Bronchial epithelial cell (primary cell): ENCODE measurements around the gene ZNF710. TPM values are rescaled to one million over a fixed set of nuclear protein-coding genes. Genes with fewer than 3 reads are reported as not detected.

ENCODE experiments used
- DNase-seq: peaks from one replicate; pipeline ENCODE4 v3.0.0-alpha.2; 2010; ENCODE audit warnings: low read depth
- FAIRE-seq: peaks from 2 replicates; lab custom pipeline; 2011; peaks lifted over from hg19 to GRCh38; lab: Jason Lieb, UNC
- H3K27me3 ChIP-seq: 2 replicates; pipeline ENCODE4 v1.5.1; 2011; ENCODE audit warnings: low read length; ENCODE audit not compliant: control insufficient read depth, insufficient read depth
- H3K36me3 ChIP-seq: 2 replicates; pipeline ENCODE4 v1.5.1; 2011; ENCODE audit warnings: low read length; ENCODE audit not compliant: control insufficient read depth, insufficient read depth
- H3K4me3 ChIP-seq: 2 replicates; pipeline ENCODE4 v1.5.1; 2011; ENCODE audit warnings: mild to moderate bottlenecking, low read depth, low read length, control low read depth
- CTCF ChIP-seq: IDR thresholded peaks from 2 replicates; pipeline ENCODE4 v1.5.1; 2011; ENCODE audit warnings: mild to moderate bottlenecking, moderate library complexity, low read length, control low read depth, inconsistent platforms; ENCODE audit not compliant: insufficient read depth, severe bottlenecking
- total RNA-seq: library from RNA; depleted of rRNA; stranded (reverse); fragments of >200 nt; gene quantifications from 2 replicates; pipeline ENCODE4 v1.2.1, GENCODE V29; 2014

ZNF710 gene
- total RNA-seq, 1 donor from 2014 or later, result 7.6 TPM

GRCh38 chr15:90062023-90062442, 60.9 kb downstream of the ZNF710 start:
- TF ChIP-seq CTCF, result no peak
- Histone ChIP-seq H3K36me3 (no peaks in the 10 kb centered on the region), H3K27me3 (no peaks in the 10 kb centered on the region), H3K4me3 (no peak overlapping the region)
- no peak for FAIRE-seq
- DNase-seq, result peak; percentile 54

DNA sequence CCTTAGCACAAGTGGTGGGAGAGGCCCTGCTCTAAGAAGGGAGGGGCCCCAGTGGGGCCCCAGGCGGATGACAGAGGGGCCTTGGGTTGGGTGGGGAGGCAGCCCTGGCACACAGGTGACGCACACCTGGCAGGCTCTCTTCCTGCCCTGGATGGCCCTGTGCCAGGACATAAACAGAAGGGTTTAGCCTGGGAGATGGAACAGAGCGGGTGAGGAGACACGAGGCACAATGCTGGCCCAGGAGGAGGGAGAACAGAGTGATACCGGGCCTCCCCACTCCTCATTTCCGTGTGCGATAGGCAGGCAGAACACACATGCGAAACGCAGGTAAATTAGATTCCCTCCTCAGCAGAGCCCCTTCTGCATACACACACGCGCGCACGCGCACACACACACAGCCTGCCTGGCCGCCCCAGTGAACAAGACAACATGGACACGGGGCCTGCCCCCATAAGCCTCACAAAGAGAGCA, 61.4 kb downstream of the ZNF710 start:
- H3K27me3 ChIP-seq, result no peaks in the 10 kb centered on the region
- no peak overlapping the region for H3K4me3 ChIP-seq
- no peak for TF ChIP-seq CTCF
- peaks cover 4% of the 10 kb centered on the region for H3K36me3 ChIP-seq
- FAIRE-seq, result no peak
- DNase-seq, result peak; percentile 83

DNA sequence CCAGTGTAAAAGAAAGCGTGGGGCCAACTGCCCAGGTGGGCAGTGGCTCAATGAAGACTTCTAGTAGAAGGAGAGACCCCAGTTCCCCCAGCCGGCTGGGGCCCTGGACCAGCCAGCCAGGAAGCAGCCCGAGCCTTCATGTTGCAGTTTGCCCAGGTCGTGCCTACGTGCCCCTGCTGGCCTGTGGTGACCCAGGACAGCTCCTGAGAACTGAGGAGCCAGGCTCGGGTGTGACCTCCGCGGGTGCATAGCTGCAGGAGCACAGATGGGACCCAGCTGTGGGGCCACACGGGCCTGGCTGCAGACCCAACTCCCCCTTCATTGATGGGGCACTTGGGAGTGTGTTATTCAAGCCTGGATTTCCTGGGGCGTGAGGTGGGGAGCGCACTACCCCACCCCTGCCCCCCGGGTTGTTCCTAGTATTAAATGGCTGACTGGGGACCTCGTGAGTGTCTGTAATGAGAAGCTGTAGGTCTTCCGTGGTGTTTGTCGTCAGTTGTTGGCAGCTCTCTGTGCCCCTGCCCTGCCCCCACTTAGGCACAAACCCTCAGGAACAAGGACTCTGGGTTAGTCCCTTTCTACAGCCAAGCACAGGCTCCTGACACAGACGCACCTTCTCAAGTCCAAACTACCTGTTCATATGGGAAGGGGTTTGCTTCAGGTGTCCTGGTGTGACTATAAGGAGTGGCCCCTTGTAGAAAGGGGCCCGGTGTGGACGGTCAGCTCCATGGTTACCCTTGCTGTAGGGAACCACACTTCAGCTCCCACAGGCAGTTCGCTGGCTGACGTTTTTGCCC, 62.0 kb downstream of the ZNF710 start:
- H3K36me3 ChIP-seq, result peaks cover 8% of the 10 kb centered on the region
- no peaks in the 10 kb centered on the region for H3K27me3 ChIP-seq
- H3K4me3 ChIP-seq, result no peak overlapping the region
- TF ChIP-seq CTCF, result no peak
- FAIRE-seq (no peak), DNase-seq (no peak)

GRCh38 chr15:90063770-90064247, 62.7 kb downstream of the ZNF710 start:
- H3K27me3 ChIP-seq, result no peaks in the 10 kb centered on the region
- FAIRE-seq, result no peak

DNA sequence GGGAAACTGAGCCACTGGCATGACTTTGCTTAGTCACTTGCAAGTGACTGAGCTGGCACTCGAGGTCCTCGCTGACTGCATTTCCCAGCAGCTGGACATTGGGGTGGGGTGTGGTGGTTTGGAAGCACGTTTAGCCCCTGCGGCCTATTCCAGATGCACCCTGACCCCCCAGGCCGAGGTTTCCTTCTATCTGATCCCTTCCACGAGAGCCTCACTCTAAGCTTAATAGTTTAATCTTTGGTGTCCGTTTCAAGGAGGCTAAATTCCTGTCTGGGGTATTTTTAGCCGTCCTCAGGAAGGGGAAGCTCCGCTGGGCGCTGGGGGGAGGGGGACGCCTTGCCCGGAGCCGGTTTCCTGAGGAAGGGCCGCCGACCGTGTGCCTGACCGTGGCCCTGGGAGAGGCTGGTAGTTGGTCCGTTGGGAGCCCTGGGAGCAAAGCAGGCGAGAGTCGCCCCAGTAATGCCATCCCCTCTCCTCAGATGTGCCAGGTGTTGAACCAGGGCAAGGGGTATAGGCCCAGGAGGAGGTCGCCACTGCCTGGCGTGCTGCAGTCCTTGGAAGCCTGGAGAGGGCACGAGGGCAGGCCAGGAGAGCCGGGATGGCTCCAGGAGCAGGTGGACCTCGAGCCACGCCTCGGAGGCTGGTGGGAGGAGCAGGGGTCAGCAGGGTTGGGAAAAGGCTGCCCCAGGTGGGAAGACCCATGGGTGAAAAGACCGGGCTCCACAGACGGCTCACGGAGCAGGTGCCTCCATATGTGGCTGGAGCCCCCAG, 64.0 kb downstream of the ZNF710 start:
- no peak overlapping the region for H3K4me3 ChIP-seq
- FAIRE-seq, result no peak
- H3K27me3 ChIP-seq, result no peaks in the 10 kb centered on the region
- no peak for DNase-seq
- no peak for TF ChIP-seq CTCF
- H3K36me3 ChIP-seq, result peaks cover 10% of the 10 kb centered on the region

More at GRCh38 chr15:90063770-90064247, 62.7 kb downstream of the ZNF710 start:
- H3K36me3 ChIP-seq, result peaks cover 10% of the 10 kb centered on the region
- no peak for DNase-seq
- H3K4me3 ChIP-seq, result no peak overlapping the region
- no peak for TF ChIP-seq CTCF
